Prostate gland (tissue), 2 donors: ENCODE data around the gene EBLN2. TPM values are rescaled to one million over a fixed set of nuclear protein-coding genes. Genes with fewer than 3 reads are reported as not detected.

ENCODE experiments used
- small RNA-seq, 2 donors: library from RNA; depleted of rRNA; stranded (forward); fragments of <200 nt; gene quantifications; one replicate each; pipeline ENCODE3, GENCODE V24; 2016
- total RNA-seq, 2 donors: library from RNA; depleted of rRNA; stranded (reverse); fragments of >200 nt; gene quantifications; one replicate each; pipeline ENCODE4 v1.1.0, GENCODE V29; 2016

Gene EBLN2
- total RNA-seq, 2 donors from 2014 or later, result 0.82 to 4.1 TPM

Small RNAs within 50 kb of the gene (small RNA-seq; reads per million reads assigned to genes)
- gene RNU2-64P, result 0.10 to 0.47 reads per million in 2 donors
- 0 reads per million in 2 donors for gene RNU6-557P
- 0 reads per million in 2 donors for gene RNU7-19P

Other genes with a start within 250 kb of the EBLN2 start
- 10 to 100 TPM; 12.9 to 31.9 TPM for gene SHQ1, start 213.2 kb upstream of the EBLN2 start, total RNA-seq
- gene GXYLT2, start 173.6 kb upstream of the EBLN2 start, total RNA-seq, result 10 to 100 TPM in 1 of 2 donors, 1 to 10 TPM in 1; 7.7 to 20.9 TPM
- gene PPP4R2, start 64.8 kb upstream of the EBLN2 start, total RNA-seq, result 10 to 100 TPM; 29.6 to 41.8 TPM